ENCODE measurements around the gene MRPS12. TPM values are rescaled to one million over a fixed set of nuclear protein-coding genes. Genes with fewer than 3 reads are reported as not detected.

The MRPS12 gene
- total RNA-seq, 1 experiment from 2014 or later, result 84.8 TPM

DNA sequence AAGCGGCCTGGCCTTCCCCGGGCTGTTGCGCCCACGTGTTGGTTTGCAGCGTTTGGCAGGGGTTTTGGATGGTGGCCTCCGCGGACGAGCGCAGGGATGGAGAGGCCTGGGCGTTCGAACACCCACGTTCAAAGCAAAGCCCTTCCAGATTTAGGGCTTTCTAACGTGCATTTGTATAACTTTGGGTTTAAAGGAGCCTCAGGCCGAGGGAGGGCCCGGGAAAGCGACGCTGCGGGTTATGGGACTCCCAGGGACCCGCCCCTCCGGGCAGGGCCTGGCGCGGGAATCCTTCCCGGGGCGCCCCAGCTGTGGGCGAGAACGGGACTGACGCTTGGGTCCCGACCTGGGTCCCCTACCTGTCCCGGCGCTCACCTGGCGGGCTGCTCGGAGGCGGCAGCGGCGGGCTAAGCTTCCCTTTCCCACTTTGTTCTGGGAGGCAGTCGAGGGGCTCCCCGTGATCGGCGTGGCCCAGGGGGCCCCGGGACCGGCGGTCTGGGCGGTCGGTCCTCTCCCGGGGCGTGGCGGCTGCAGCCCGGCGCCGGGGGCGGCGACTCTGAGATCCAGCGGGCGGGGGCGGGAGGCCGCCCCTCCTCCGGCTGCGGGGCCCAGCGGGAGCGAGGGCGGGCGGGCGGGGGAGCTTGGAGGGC lies 44.6 kb downstream of the MRPS12 start, which contains the start of gene FBXO17:
TSS of gene FBXO17 (minus strand) at position 529 of the 647 bp plus-strand sequence. CDS start 25,423 bp downstream, outside the sequence.
- H3K9me2 ChIP-seq (ENCODE audit: insufficient read depth), result no peaks in the 10 kb centered on the region
- peak within 1 kb of the TSS; percentile 81 for H3K4me2 ChIP-seq
- H3K27ac ChIP-seq, result no peak within 1 kb of the TSS
- 0 out of 2 replicates have a peak, but pooled peaks cover 5% of the 10 kb centered on the region for H3K27me3 ChIP-seq (ENCODE audit: insufficient read depth, low read depth)
- peak within 1 kb of the TSS; percentile 57; the same call in 1 of the 2 replicates for H3K4me3 ChIP-seq
- H3K79me2 ChIP-seq (ENCODE audit: low read depth), result no peaks in the 10 kb centered on the region
- H3K4me1 ChIP-seq (replicated peaks; ENCODE audit: insufficient read depth), result no peaks in the 10 kb centered on the region
- H4K20me1 ChIP-seq (ENCODE audit: insufficient read depth), result no peaks in the 10 kb centered on the region
- CTCF ChIA-PET, result interaction anchor here (0.6 to 1.1 kb wide), 3 partner anchors 9 to 56 kb away, joined by 3 read pairs; no protein-coding TSS in a partner anchor
- H3K9me3 ChIP-seq (ENCODE audit: insufficient read depth, low read depth), result no peaks in the 10 kb centered on the region
- POLR2A ChIA-PET (ENCODE audit: unreplicated experiment), result interaction anchor here (0.6 kb wide), 3 partner anchors 57 to 318 kb away, joined by 3 to 6 read pairs (median 3); partner anchors contain the start of gene FBXO27
- peak in 1 of 2 experiments; percentile 54 for DNase-seq
- H3K36me3 ChIP-seq (ENCODE audit: low read depth), result no peaks in the 10 kb centered on the region
- TSS peak; percentile 61 for BruUV-seq (replicated peaks)
- intact Hi-C loops (cut with micrococcal nuclease; ENCODE audit: unreplicated experiment), result loop anchor here (5.0 kb wide), 1 partner anchor 57 kb away; the partner anchor contains the start of gene FBXO27
- TF ChIP-seq EZH2 (IDR thresholded peaks at IDR 0.05; ENCODE audit: low read depth), result no peak
- TF ChIP-seq, protein P1, sequence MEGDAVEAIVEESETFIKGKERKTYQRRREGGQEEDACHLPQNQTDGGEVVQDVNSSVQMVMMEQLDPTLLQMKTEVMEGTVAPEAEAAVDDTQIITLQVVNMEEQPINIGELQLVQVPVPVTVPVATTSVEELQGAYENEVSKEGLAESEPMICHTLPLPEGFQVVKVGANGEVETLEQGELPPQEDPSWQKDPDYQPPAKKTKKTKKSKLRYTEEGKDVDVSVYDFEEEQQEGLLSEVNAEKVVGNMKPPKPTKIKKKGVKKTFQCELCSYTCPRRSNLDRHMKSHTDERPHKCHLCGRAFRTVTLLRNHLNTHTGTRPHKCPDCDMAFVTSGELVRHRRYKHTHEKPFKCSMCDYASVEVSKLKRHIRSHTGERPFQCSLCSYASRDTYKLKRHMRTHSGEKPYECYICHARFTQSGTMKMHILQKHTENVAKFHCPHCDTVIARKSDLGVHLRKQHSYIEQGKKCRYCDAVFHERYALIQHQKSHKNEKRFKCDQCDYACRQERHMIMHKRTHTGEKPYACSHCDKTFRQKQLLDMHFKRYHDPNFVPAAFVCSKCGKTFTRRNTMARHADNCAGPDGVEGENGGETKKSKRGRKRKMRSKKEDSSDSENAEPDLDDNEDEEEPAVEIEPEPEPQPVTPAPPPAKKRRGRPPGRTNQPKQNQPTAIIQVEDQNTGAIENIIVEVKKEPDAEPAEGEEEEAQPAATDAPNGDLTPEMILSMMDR (conservative IDR thresholded peaks at IDR 0.05), result no peak
- peak within 1 kb of the TSS; percentile 80; the same call in 1 of the 2 replicates for H2AFZ ChIP-seq
- H3F3A ChIP-seq (ENCODE audit: insufficient read depth, low read depth), result peaks cover 17% of the 10 kb centered on the region; the same call in 1 of the 2 replicates

DNA sequence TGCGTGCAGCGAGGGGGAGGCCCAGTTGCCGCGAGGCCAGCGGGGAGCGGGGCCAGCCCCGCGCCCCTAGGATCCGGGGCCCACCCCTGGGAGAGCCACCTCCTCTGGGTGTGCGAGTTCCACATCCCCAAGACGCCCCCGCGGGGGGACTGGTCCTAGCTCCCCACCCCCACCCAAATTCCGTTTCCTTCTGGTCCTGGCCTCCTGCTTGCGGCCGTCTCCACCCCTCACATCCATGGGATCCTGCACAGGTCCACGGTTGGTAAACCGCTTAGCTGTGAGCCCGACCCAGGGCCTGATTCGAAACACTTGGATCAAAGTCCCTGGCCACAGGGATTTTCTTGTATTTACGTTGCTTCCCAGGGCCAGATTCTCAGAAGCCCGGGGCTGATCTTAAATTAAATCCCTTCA lies 45.1 kb downstream of the MRPS12 start:
- no peak overlapping the region for H3K27ac ChIP-seq
- no TSS peak for BruUV-seq (replicated peaks)
- peaks cover 17% of the 10 kb centered on the region; the same call in 1 of the 2 replicates for H3F3A ChIP-seq (ENCODE audit: insufficient read depth, low read depth)
- no peaks in the 10 kb centered on the region for H3K9me3 ChIP-seq (ENCODE audit: insufficient read depth, low read depth)
- H3K4me3 ChIP-seq, result peak overlapping the region; percentile 52; the same call in 1 of the 2 replicates
- ChIA-PET POLR2A (ENCODE audit: unreplicated experiment) (interaction anchor here (0.5 to 0.6 kb wide), 4 partner anchors 57 to 394 kb away, joined by 3 to 6 read pairs (median 3); partner anchors contain the start of gene FBXO27), CTCF (interaction anchor here (0.6 to 1.1 kb wide), 5 partner anchors 9 to 367 kb away, joined by 3 to 5 read pairs (median 3); no protein-coding TSS in a partner anchor)
- H4K20me1 ChIP-seq (ENCODE audit: insufficient read depth), result no peaks in the 10 kb centered on the region
- peak overlapping the region; percentile 81 for H3K4me2 ChIP-seq
- no peaks in the 10 kb centered on the region for H3K36me3 ChIP-seq (ENCODE audit: low read depth)
- no peak for TF ChIP-seq EZH2 (IDR thresholded peaks at IDR 0.05; ENCODE audit: low read depth)
- TF ChIP-seq, protein P1 (conservative IDR thresholded peaks at IDR 0.05), result no peak
- no peaks in the 10 kb centered on the region for H3K9me2 ChIP-seq (ENCODE audit: insufficient read depth)
- no peak for DNase-seq
- H3K27me3 ChIP-seq (ENCODE audit: insufficient read depth, low read depth), result 0 out of 2 replicates have a peak, but pooled peaks cover 5% of the 10 kb centered on the region
- H2AFZ ChIP-seq, result peak overlapping the region; percentile 80; the same call in 1 of the 2 replicates
- H3K79me2 ChIP-seq (ENCODE audit: low read depth), result no peaks in the 10 kb centered on the region
- intact Hi-C loops (cut with micrococcal nuclease; ENCODE audit: unreplicated experiment), result loop anchor here (5.0 kb wide), 1 partner anchor 56 kb away; the partner anchor contains the start of gene FBXO27
- no peaks in the 10 kb centered on the region for H3K4me1 ChIP-seq (replicated peaks; ENCODE audit: insufficient read depth)

DNA sequence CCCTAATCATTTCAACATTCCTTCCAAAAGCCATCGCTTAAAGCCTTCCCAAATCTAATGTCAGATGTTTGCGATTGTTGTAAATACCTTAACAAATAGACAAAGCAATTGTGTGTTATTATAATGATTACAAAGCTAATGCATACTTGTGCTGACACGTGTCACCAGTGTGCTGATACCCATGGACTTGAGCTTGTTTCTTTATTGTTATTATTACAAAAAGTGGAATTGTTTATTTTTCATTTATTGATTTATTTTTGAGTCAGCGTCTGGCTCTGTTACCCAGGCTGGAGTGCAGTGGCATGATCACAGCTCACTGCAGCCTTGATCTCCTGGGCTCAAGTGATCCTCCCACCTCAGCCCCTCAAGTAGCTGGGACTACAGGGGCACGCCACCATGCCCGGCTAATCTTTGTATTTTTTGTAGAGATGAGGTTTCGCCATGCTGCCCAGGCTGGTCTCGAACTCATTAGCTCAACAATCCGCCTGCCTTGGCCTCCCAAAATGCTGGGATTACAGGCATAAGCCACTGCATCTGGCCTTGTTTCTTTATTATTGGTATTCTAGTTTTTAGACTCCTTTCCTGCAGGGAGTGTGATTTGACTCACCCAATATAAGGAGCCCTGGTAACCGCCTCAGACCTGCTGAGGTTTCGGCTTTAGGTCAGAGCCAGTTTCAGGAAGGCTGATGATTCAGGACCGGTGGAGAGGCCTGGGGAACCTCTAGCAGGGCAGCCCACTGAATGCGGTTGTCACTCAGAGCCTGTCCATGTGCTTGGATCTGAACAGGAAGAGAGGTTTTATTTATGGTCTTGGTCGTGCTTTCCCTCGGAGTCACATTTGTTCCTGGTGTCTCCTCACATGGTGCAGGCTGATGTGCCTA lies 46.9 kb downstream of the MRPS12 start:
- H3K4me3 ChIP-seq, result no peak overlapping the region
- CTCF ChIA-PET, result interaction anchor here (0.9 kb wide), 1 partner anchor 398 kb away, joined by 3 read pairs; no protein-coding TSS in a partner anchor
- no peaks in the 10 kb centered on the region for H4K20me1 ChIP-seq (ENCODE audit: insufficient read depth)
- POLR2A ChIA-PET (ENCODE audit: unreplicated experiment), result no interaction called here
- no peaks in the 10 kb centered on the region for H3K9me3 ChIP-seq (ENCODE audit: insufficient read depth, low read depth)
- intact Hi-C loops (cut with micrococcal nuclease; ENCODE audit: unreplicated experiment), result loop anchor here (5.0 kb wide), 1 partner anchor 55 kb away; the partner anchor contains the start of gene FBXO27
- H3F3A ChIP-seq (ENCODE audit: insufficient read depth, low read depth), result peaks cover 14% of the 10 kb centered on the region; the same call in 1 of the 2 replicates
- no TSS peak for BruUV-seq (replicated peaks)
- H3K27me3 ChIP-seq (ENCODE audit: insufficient read depth, low read depth), result 0 out of 2 replicates have a peak, but pooled peaks cover 5% of the 10 kb centered on the region
- no peaks in the 10 kb centered on the region for H3K36me3 ChIP-seq (ENCODE audit: low read depth)
- H2AFZ ChIP-seq, result no peak overlapping the region
- no peak overlapping the region for H3K4me2 ChIP-seq
- H3K79me2 ChIP-seq (ENCODE audit: low read depth), result no peaks in the 10 kb centered on the region
- no peak overlapping the region for H3K27ac ChIP-seq
- DNase-seq, result no peak
- TF ChIP-seq, protein P1 (conservative IDR thresholded peaks at IDR 0.05), result no peak
- TF ChIP-seq EZH2 (IDR thresholded peaks at IDR 0.05; ENCODE audit: low read depth), result no peak
- H3K9me2 ChIP-seq (ENCODE audit: insufficient read depth), result no peaks in the 10 kb centered on the region
- H3K4me1 ChIP-seq (replicated peaks; ENCODE audit: insufficient read depth), result no peaks in the 10 kb centered on the region

Data from PC-9 (cell line).